Nephron (organoid): ENCODE data around the gene MRPL30.

ENCODE experiments used
- H3K27ac Mint-ChIP-seq, 3 experiments: 2 replicates each; pipeline ENCODE4 v1.8.0; 2020; ENCODE audit warnings: mixed read lengths in 3 of 3, mild to moderate bottlenecking in 2 of 3, moderate library complexity in 1 of 3
- H3K27me3 Mint-ChIP-seq: 2 replicates; pipeline ENCODE4 v1.8.0; 2021; ENCODE audit warnings: low read depth, mild to moderate bottlenecking, moderate library complexity, mixed read lengths
- H3K36me3 Mint-ChIP-seq: 2 replicates; pipeline ENCODE4 v1.8.0; 2020; ENCODE audit warnings: low read depth, mixed read lengths
- H3K4me1 Mint-ChIP-seq: 2 replicates; pipeline ENCODE4 v1.8.0; 2020; ENCODE audit warnings: mixed read lengths
- H3K4me3 Mint-ChIP-seq, 3 experiments: 2 replicates each; pipeline ENCODE4 v1.8.0; 2020; ENCODE audit warnings: mild to moderate bottlenecking in 3 of 3, mixed read lengths in 3 of 3, moderate library complexity in 2 of 3
- H3K9me3 Mint-ChIP-seq: 2 replicates; pipeline ENCODE4 v1.8.0; 2020; ENCODE audit warnings: mixed read lengths
- CTCF ChIP-seq, 3 experiments: fragments of 200-600 bp; sonication (generic); IDR thresholded peaks; one replicate each; pipeline ENCODE4 v1.5.0; 2021; ENCODE audit warnings: antibody characterized with exemption in 3 of 3; ENCODE audit not compliant: unreplicated experiment in 3 of 3

MRPL30 gene

DNA sequence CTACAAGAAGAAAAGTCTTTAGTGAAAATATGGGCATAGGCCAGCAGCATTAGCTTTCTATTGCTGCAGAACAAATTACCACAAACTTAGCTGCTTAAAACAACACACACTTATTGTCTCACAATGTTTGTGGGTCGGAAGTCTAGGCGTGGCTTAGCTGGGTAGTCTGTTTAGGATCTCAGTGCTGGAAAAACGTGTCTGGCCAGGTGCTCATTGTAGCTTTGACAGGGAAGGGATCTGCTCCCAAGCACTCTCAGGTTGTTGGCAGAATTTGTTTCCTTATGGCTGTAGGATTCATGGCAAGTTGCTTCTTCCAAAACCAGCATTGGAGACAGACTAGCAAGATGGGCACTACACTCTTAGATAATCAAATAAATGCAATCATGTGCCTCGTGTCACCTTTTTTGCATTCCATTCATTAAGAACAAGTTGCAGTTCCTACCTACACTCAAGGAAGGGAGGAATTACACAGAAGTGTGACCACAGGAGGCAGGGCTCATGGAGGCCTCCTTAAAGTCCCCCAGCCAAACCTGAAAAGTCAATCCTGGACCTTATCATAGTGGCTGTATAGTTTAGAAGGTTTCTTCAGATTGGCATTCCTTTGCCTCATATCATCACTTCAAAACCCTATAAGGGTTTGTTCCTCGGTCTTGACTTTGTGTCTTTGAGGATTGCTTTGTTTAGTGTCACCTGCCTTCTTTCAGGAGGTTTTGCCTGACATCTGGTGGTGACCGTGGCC is 17.3 kb downstream of the MRPL30 start:
- no peaks in the 10 kb centered on the region for H3K9me3 Mint-ChIP-seq
- no peaks in the 10 kb centered on the region for H3K4me1 Mint-ChIP-seq
- H3K36me3 Mint-ChIP-seq, result peaks cover 31% of the 10 kb centered on the region
- TF ChIP-seq CTCF (IDR thresholded peaks at IDR 0.05; ENCODE audit: unreplicated experiment in 3 of 3), result no peak
- H3K4me3 Mint-ChIP-seq, result no peak overlapping the region
- H3K27me3 Mint-ChIP-seq, result no peaks in the 10 kb centered on the region
- H3K27ac Mint-ChIP-seq, result no peak overlapping the region

- Mint-ChIP-seq H3K36me3 (peaks cover 27% of the 10 kb centered on the region), H3K27ac (no peak overlapping the region), H3K4me1 (no peaks in the 10 kb centered on the region), H3K4me3 (no peak overlapping the region), H3K27me3 (no peaks in the 10 kb centered on the region), H3K9me3 (no peaks in the 10 kb centered on the region)
- no peak for TF ChIP-seq CTCF (IDR thresholded peaks at IDR 0.05; ENCODE audit: unreplicated experiment in 3 of 3)
Observed at GRCh38 chr2:99200076-99200800, 19.3 kb downstream of the MRPL30 start.

DNA sequence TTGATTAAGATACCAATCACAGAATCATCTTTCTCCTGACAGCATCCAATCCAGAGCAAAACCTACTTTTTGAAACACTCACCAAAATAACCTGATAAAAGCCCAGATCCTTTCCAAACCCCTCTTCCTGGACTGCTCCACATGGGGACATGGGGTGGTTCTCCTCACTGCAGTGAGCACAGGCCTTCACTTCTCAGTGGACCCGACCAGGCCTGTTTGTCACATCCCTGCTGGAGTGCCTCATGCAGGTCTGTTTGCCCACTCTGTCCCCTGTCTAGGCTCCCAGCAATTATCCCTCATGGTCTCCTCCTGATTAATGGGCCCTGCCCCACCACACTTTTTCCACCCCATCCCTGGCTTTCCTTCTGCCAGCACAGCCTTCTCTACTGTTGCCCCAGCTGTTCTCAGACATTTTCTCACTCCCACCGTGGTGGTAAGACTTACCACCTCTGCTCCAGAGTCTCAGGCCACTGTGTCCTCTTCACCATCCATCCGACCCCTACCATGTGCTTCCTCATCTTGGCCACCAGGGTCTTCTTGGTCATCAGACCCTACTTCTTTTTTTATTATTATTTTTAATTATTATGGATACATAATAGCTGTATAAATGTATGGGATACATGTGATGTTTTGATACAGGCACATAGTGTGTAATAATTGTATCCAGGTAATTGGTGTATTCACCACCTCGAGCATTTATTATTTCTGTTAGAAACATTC is 21.1 kb downstream of the MRPL30 start:
- Mint-ChIP-seq H3K36me3 (peaks cover 33% of the 10 kb centered on the region), H3K4me3 (no peak overlapping the region), H3K4me1 (no peaks in the 10 kb centered on the region), H3K9me3 (peaks cover 10% of the 10 kb centered on the region), H3K27ac (no peak overlapping the region), H3K27me3 (no peaks in the 10 kb centered on the region)
- peak in 1 of 3 experiments; percentile 21 for TF ChIP-seq CTCF (IDR thresholded peaks at IDR 0.05; ENCODE audit: unreplicated experiment in 3 of 3)

GRCh38 chr2:99205491-99205890 is 24.5 kb downstream of the MRPL30 start:
- Mint-ChIP-seq H3K4me1 (no peaks in the 10 kb centered on the region), H3K4me3 (no peak overlapping the region), H3K9me3 (peaks cover 29% of the 10 kb centered on the region), H3K27ac (no peak overlapping the region), H3K36me3 (peaks cover 53% of the 10 kb centered on the region), H3K27me3 (no peaks in the 10 kb centered on the region)
- no peak for TF ChIP-seq CTCF (IDR thresholded peaks at IDR 0.05; ENCODE audit: unreplicated experiment in 3 of 3)

DNA sequence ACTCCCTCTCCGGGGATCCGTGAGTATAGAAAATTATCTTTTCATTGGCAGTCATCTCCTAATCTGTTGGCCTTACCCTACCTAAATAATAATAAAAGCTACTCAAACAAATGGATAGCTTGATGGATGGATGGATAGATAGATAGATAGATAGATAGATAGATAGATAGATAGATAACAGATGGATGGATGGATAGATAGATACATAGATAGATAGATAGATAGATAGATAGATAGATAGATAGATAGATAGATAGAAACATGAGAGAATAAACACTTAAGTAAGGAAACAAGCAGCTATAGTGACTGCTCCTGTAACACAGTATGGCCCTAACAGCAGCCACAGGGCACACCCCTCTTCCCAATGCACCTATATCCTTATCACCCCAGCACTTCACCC is 35.1 kb downstream of the MRPL30 start:
- Mint-ChIP-seq H3K4me3 (no peak overlapping the region), H3K27me3 (no peaks in the 10 kb centered on the region), H3K4me1 (no peaks in the 10 kb centered on the region), H3K9me3 (no peaks in the 10 kb centered on the region), H3K27ac (no peak overlapping the region), H3K36me3 (peaks cover 18% of the 10 kb centered on the region)
- no peak for TF ChIP-seq CTCF (IDR thresholded peaks at IDR 0.05; ENCODE audit: unreplicated experiment in 3 of 3)
